Motor neuron (in vitro differentiated cells): ENCODE results near the gene GLRB. TPM values are rescaled to one million over a fixed set of nuclear protein-coding genes. Genes with fewer than 3 reads are reported as not detected.
A peak's percentile ranks its signal among the peaks of the same experiment; 100 is the strongest.

Experiments
- ATAC-seq, 8 experiments: fragments of 200-7000 bp; cut with Tn5 transposase; replicated peaks in 6 of 8; 2 replicates each; pipeline ENCODE4 v1.8.0; 2021; ENCODE audit warnings: mild to moderate bottlenecking in 8 of 8, moderate library complexity in 8 of 8
- H3K27ac ChIP-seq, 2 donors: fragments of 250-450 bp; sonication (Bioruptor Pico); 2 replicates each; pipeline ENCODE4 v1.9.0; 2021; ENCODE audit warnings: antibody characterized with exemption in 2 of 2, mild to moderate bottlenecking in 2 of 2, moderate library complexity in 1 of 2
- H3K4me1 ChIP-seq, 2 donors: fragments of 250-450 bp; sonication (Bioruptor Pico); replicated peaks in 1 of 2; 2 replicates each; pipeline ENCODE4 v1.6.1; 2021; ENCODE audit warnings: antibody characterized with exemption in 2 of 2, mild to moderate bottlenecking in 2 of 2, moderate library complexity in 1 of 2
- H3K4me3 ChIP-seq, 5 donors: fragments of 250-450 bp; sonication (Bioruptor Pico); 2 replicates each; pipeline ENCODE4 v1.9.0; 2021; ENCODE audit warnings: antibody characterized with exemption in 5 of 5, mild to moderate bottlenecking in 5 of 5, moderate library complexity in 4 of 5
- WGBS, 10 experiments: fragments of 450-650 bp; shearing (Covaris generic); methylation state at CpG; one replicate each; pipeline ENCODE4 v1.0.0; 2022; 5-methylcytosine and 5-hydroxymethylcytosine counted together
- in situ Hi-C, 9 experiments: fragments of 400-800 bp; cut with MboI; loops; one replicate each; pipeline ENCODE4 v1.15.0; 2021; ENCODE audit warnings: low sequenced_read_pairs in 9 of 9, low pct_unique_long_range_greater_than_20kb in 2 of 9; ENCODE audit not compliant: unreplicated experiment in 9 of 9
- total RNA-seq, 8 experiments: library from RNA; unstranded; fragments of 300-600 nt; gene quantifications; 2 replicates each; pipeline versions ENCODE4 v1.2.3 to v1.2.4, GENCODE V29; 2022

Gene GLRB
- total RNA-seq, 8 experiments from 2014 or later: 0.25 to 17.5 (median 6.5) TPM

GRCh38 chr4:157079441-157079840 is 3.5 kb downstream of the GLRB start:
- in situ Hi-C loops: no loop called here
- Histone ChIP-seq H3K4me3 (no peak overlapping the region), H3K27ac (no peak overlapping the region), H3K4me1 (peaks cover 0 to 8% of the 10 kb centered on the region in 2 donors)
- 57 to 100% (median 90%) methylated on average over 1 to 2 of the region's 2 CpGs for WGBS, 10 experiments
- no peak for ATAC-seq

- H3K27ac ChIP-seq: no peak overlapping the region
- H3K4me1 ChIP-seq: peaks cover 0 to 8% of the 10 kb centered on the region in 2 donors
- ATAC-seq: no peak
- in situ Hi-C loops: no loop called here
- no peak overlapping the region for H3K4me3 ChIP-seq
Observed at GRCh38 chr4:157080605-157081004, 4.7 kb downstream of the GLRB start.

GRCh38 chr4:157095716-157096115 is 19.8 kb downstream of the GLRB start:
- ATAC-seq: no peak
- Histone ChIP-seq H3K27ac (no peak overlapping the region), H3K4me3 (no peak overlapping the region), H3K4me1 (no peaks in the 10 kb centered on the region)
- in situ Hi-C loops: no loop called here
- WGBS, 10 experiments: 29 to 100% (median 79%) methylated on average over 1 to 2 of the region's 2 CpGs; no CpG with 5 or more reads in 2 of the 10 experiments

- H3K27ac ChIP-seq: no peak overlapping the region
- 56 to 100% (median 70%) methylated on average over 1 of the region's 1 CpG; no CpG with 5 or more reads in 4 of the 10 experiments for WGBS, 10 experiments
- no peaks in the 10 kb centered on the region for H3K4me1 ChIP-seq
- ATAC-seq: no peak
- in situ Hi-C loops: no loop called here
- no peak overlapping the region for H3K4me3 ChIP-seq
Observed at GRCh38 chr4:157096439-157096838, 20.5 kb downstream of the GLRB start.

- no peak for ATAC-seq
- H3K4me1 ChIP-seq: no peaks in the 10 kb centered on the region
- WGBS, 10 experiments: 75 to 100% (median 100%) methylated on average over 1 to 3 of the region's 4 CpGs; no CpG with 5 or more reads in 1 of the 10 experiments
- in situ Hi-C loops: no loop called here
- no peak overlapping the region for H3K27ac ChIP-seq
- H3K4me3 ChIP-seq: no peak overlapping the region
Observed at GRCh38 chr4:157099506-157099905, 23.6 kb downstream of the GLRB start.

- Histone ChIP-seq H3K27ac (no peak overlapping the region), H3K4me3 (no peak overlapping the region), H3K4me1 (no peaks in the 10 kb centered on the region)
- ATAC-seq: no peak
- in situ Hi-C loops: no loop called here
- 0 to 96% (median 47%) methylated on average over 1 of the region's 1 CpG for WGBS, 10 experiments
Observed at GRCh38 chr4:157104541-157104940, 28.6 kb downstream of the GLRB start.

GRCh38 chr4:157114671-157115070 is 38.7 kb downstream of the GLRB start:
- in situ Hi-C loops: no loop called here
- ATAC-seq: no peak
- Histone ChIP-seq H3K27ac (no peak overlapping the region), H3K4me1 (peaks cover 0 to 3% of the 10 kb centered on the region in 2 donors), H3K4me3 (no peak overlapping the region)
- 33 to 100% (median 86%) methylated on average over 1 to 5 of the region's 6 CpGs; no CpG with 5 or more reads in 1 of the 10 experiments for WGBS, 10 experiments

GRCh38 chr4:157115613-157116335 is 39.8 kb downstream of the GLRB start:
- peak in 3 of 8 experiments; percentile 27 to 53 (median 52) for ATAC-seq

GRCh38 chr4:157121401-157121800 is 45.5 kb downstream of the GLRB start:
- 10 to 100% (median 51%) methylated on average over 1 to 2 of the region's 2 CpGs for WGBS, 10 experiments
- no peak overlapping the region for H3K4me3 ChIP-seq
- no peak overlapping the region for H3K27ac ChIP-seq
- ATAC-seq: no peak
- H3K4me1 ChIP-seq: no peaks in the 10 kb centered on the region
- in situ Hi-C loops: no loop called here

More at GRCh38 chr4:157115613-157116335, 39.8 kb downstream of the GLRB start:
- Histone ChIP-seq H3K27ac (no peak overlapping the region), H3K4me3 (no peak overlapping the region), H3K4me1 (peaks cover 0 to 3% of the 10 kb centered on the region in 2 donors)
- in situ Hi-C loops: no loop called here
- 53 to 86% (median 79%) methylated on average over 1 to 3 of the region's 3 CpGs; no CpG with 5 or more reads in 3 of the 10 experiments for WGBS, 10 experiments

GRCh38 chr4:157127571-157127970 is 51.6 kb downstream of the GLRB start:
- in situ Hi-C loops: no loop called here
- 58 to 100% (median 83%) methylated on average over 1 to 2 of the region's 2 CpGs; no CpG with 5 or more reads in 2 of the 10 experiments for WGBS, 10 experiments
- H3K4me3 ChIP-seq: no peak overlapping the region
- ATAC-seq: no peak
- no peaks in the 10 kb centered on the region for H3K4me1 ChIP-seq
- no peak overlapping the region for H3K27ac ChIP-seq

- ATAC-seq: peak in 3 of 8 experiments; percentile 25 to 43 (median 34)
- Histone ChIP-seq H3K4me3 (no peak overlapping the region), H3K27ac (no peak overlapping the region)
Observed at GRCh38 chr4:157128395-157128794, 52.4 kb downstream of the GLRB start.

GRCh38 chr4:157141976-157142375 is 66.0 kb downstream of the GLRB start:
- no peak overlapping the region for H3K4me3 ChIP-seq
- no peak for ATAC-seq
- in situ Hi-C loops: no loop called here
- no peak overlapping the region for H3K27ac ChIP-seq
- peaks cover 4 to 15% of the 10 kb centered on the region in 2 donors for H3K4me1 ChIP-seq

More at GRCh38 chr4:157128395-157128794, 52.4 kb downstream of the GLRB start:
- in situ Hi-C loops: no loop called here
- no peaks in the 10 kb centered on the region for H3K4me1 ChIP-seq

- peak in 1 of 8 experiments; percentile 43 for ATAC-seq
- Histone ChIP-seq H3K4me1 (peaks cover 4 to 15% of the 10 kb centered on the region in 2 donors), H3K4me3 (no peak overlapping the region), H3K27ac (no peak overlapping the region)
- WGBS, 10 experiments: 0 to 60% (median 52%) methylated on average over 1 to 4 of the region's 4 CpGs; no CpG with 5 or more reads in 2 of the 10 experiments
- in situ Hi-C loops: no loop called here
Observed at GRCh38 chr4:157143369-157143768, 67.4 kb downstream of the GLRB start.

- ATAC-seq: no peak
- H3K4me3 ChIP-seq: no peak overlapping the region
- in situ Hi-C loops: no loop called here
- 0 to 88% (median 36%) methylated on average over 1 of the region's 1 CpG; no CpG with 5 or more reads in 3 of the 10 experiments for WGBS, 10 experiments
- no peaks in the 10 kb centered on the region for H3K4me1 ChIP-seq
- H3K27ac ChIP-seq: no peak overlapping the region
Observed at GRCh38 chr4:157151711-157152110, 75.8 kb downstream of the GLRB start.
